HCT116 (cell line): ENCODE results near the gene NMU. TPM values are rescaled to one million over a fixed set of nuclear protein-coding genes. Genes with fewer than 3 reads are reported as not detected.

Experiments used
- ATAC-seq: fragments of 200-7000 bp; cut with Tn5 transposase; 2 replicates; pipeline ENCODE4 v1.9.1; 2020; ENCODE audit warnings: mild to moderate bottlenecking, moderate library complexity
- BruUV-seq: library from RNA; stranded (reverse); fragments of 400-500 nt; replicated peaks from 2 replicates; lab custom pipeline; 2021; lab: Mats Ljungman, UMichigan
- CTCF ChIA-PET: fragments of 300-600 bp; sonication (Branson Sonifier 250); formaldehyde crosslinking; loops from one replicate; lab custom pipeline; 2021; ENCODE audit warnings: antibody characterized with exemption; lab: Charles Lee
- POLR2A ChIA-PET: fragments of 300-600, 350-600 bp; sonication (Branson Sonifier 250); formaldehyde crosslinking; loops from one replicate; lab custom pipeline; 2021; ENCODE audit warnings: antibody characterized with exemption; lab: Charles Lee
- RAD21 ChIA-PET, 2 experiments: fragments of 300-600 bp; sonication (Branson Sonifier 250); formaldehyde crosslinking; loops; one replicate each; lab custom pipeline; 2023; ENCODE audit warnings: low total read pairs in 2 of 2; ENCODE audit not compliant: uncharacterized antibody in 2 of 2, unreplicated experiment in 2 of 2, low non-redundant PET in 1 of 2; lab: Charles Lee
- DNase-seq: peaks from one replicate; pipeline ENCODE4 v3.0.0-alpha.2; 2010; ENCODE audit warnings: low read depth, low spot score
- H2AFZ ChIP-seq: fragments of 200-600 bp; shearing (Covaris generic), sonication (generic); 2 replicates; pipeline ENCODE4 v1.6.1; 2017; ENCODE audit warnings: low read depth, mixed run types, mixed read lengths, antibody characterized with exemption, low read length; ENCODE audit not compliant: poor library complexity, severe bottlenecking
- H3K27ac ChIP-seq: 2 replicates; pipeline ENCODE4 v1.5.1; 2012; ENCODE audit warnings: low read depth, low read length
- H3K27me3 ChIP-seq: fragments of 200-600 bp; sonication (generic); 2 replicates; pipeline ENCODE4 v1.6.1; 2016; ENCODE audit warnings: mixed run types, low read length, mixed read lengths; ENCODE audit not compliant: insufficient read depth
- H3K36me3 ChIP-seq, 2 experiments: fragments of 200-500 bp in 1 of 2; fragments of 200-600 bp in 1 of 2; sonication (Bioruptor generic) in 1 of 2; sonication (generic) in 1 of 2; 2 replicates each; pipeline versions ENCODE4 v1.5.1 to v1.6.1; 2014 to 2016; ENCODE audit warnings: low read length in 2 of 2, inconsistent platforms in 1 of 2, mixed read lengths in 1 of 2, mixed run types in 1 of 2; ENCODE audit not compliant: insufficient read depth in 2 of 2, control insufficient read depth in 1 of 2
- H3K4me1 ChIP-seq, 2 experiments: fragments of 200-600 bp in 1 of 2; sonication (generic) in 1 of 2; 2 replicates each; pipeline versions ENCODE4 v1.5.1 to v1.6.1; 2012 to 2017; ENCODE audit warnings: low read length in 2 of 2, inconsistent platforms in 1 of 2, mild to moderate bottlenecking in 1 of 2, mixed read lengths in 1 of 2, mixed run types in 1 of 2, moderate library complexity in 1 of 2; ENCODE audit not compliant: insufficient read depth in 2 of 2, control insufficient read depth in 1 of 2
- H3K4me2 ChIP-seq: fragments of 200-600 bp; sonication (generic); 2 replicates; pipeline ENCODE4 v1.6.1; 2017; ENCODE audit warnings: mixed run types, low read length, mixed read lengths
- H3K4me3 ChIP-seq, 2 experiments: fragments of 200-600 bp in 1 of 2; sonication (generic) in 1 of 2; replicated peaks in 1 of 2; 2 replicates each; pipeline ENCODE4 v1.5.1; 2011 to 2016; ENCODE audit warnings: low read length in 2 of 2, control low read depth in 1 of 2, low read depth in 1 of 2, mild to moderate bottlenecking in 1 of 2, mixed read lengths in 1 of 2, mixed run types in 1 of 2
- H3K79me2 ChIP-seq: fragments of 200-600 bp; sonication (generic); 2 replicates; pipeline ENCODE4 v1.6.1; 2017; ENCODE audit warnings: mild to moderate bottlenecking, mixed run types, low read length, moderate library complexity, mixed read lengths; ENCODE audit not compliant: insufficient read depth
- H3K9ac ChIP-seq: fragments of 200-600 bp; sonication (generic); 2 replicates; pipeline ENCODE4 v1.6.1; 2016; ENCODE audit warnings: low read length, mixed read lengths
- H3K9me2 ChIP-seq: fragments of 200-600 bp; sonication (generic), shearing (Covaris generic); 2 replicates; pipeline ENCODE4 v1.6.1; 2017; ENCODE audit warnings: mixed run types, mild to moderate bottlenecking, moderate library complexity; ENCODE audit not compliant: insufficient read depth
- H3K9me3 ChIP-seq, 2 experiments: fragments of 200-500 bp in 1 of 2; fragments of 200-600 bp in 1 of 2; sonication (Bioruptor generic) in 1 of 2; sonication (generic) in 1 of 2; 2 replicates each; pipeline ENCODE4 v1.6.1; 2014 to 2017; ENCODE audit warnings: low read length in 2 of 2, mixed read lengths in 2 of 2, inconsistent platforms in 1 of 2, low read depth in 1 of 2, mild to moderate bottlenecking in 1 of 2, mixed run types in 1 of 2, moderate library complexity in 1 of 2; ENCODE audit not compliant: control insufficient read depth in 1 of 2, insufficient read depth in 1 of 2
- H4K20me1 ChIP-seq: fragments of 200-600 bp; sonication (generic), shearing (Covaris generic); 2 replicates; pipeline ENCODE4 v1.6.1; 2017; ENCODE audit warnings: mixed run types, mild to moderate bottlenecking, moderate library complexity; ENCODE audit not compliant: insufficient read depth
- ATF3 ChIP-seq: IDR thresholded peaks from 2 replicates; pipeline ENCODE4 v1.6.1; 2012
- CEBPB ChIP-seq: IDR thresholded peaks from 2 replicates; pipeline ENCODE4 v1.6.1; 2012; ENCODE audit warnings: low read depth
- JUND ChIP-seq: IDR thresholded peaks from 2 replicates; pipeline ENCODE4 v1.6.1; 2012
- POLR2AphosphoS5 ChIP-seq: IDR thresholded peaks from 2 replicates; pipeline ENCODE4 v1.6.1; 2011; ENCODE audit warnings: mild to moderate bottlenecking, low read depth, low read length, moderate library complexity
- TCF7L2 ChIP-seq: IDR thresholded peaks from 2 replicates; pipeline ENCODE4 v1.7.0; 2011; ENCODE audit warnings: borderline replicate concordance, inconsistent platforms; ENCODE audit not compliant: insufficient read depth, insufficient read length; ENCODE audit errors: extremely low read depth
- YY1 ChIP-seq: IDR thresholded peaks from 2 replicates; pipeline ENCODE4 v1.6.1; 2011; ENCODE audit warnings: low read length, low read depth, moderate library complexity, mild to moderate bottlenecking; ENCODE audit not compliant: insufficient replicate concordance; ENCODE audit errors: extremely low read depth
- ZFX ChIP-seq: fragments of 450-650 bp; IDR thresholded peaks from 2 replicates; pipeline ENCODE4 v1.6.1; 2017
- intact Hi-C: fragments of 100-400 bp; cut with micrococcal nuclease; formaldehyde crosslinking; loops from 2 replicates; pipeline ENCODE4 v1.10.0; 2022
- total RNA-seq: library from RNA; stranded (reverse); gene quantifications from one replicate; pipeline ENCODE4 v1.2.1, GENCODE V29; 2021; ENCODE audit not compliant: unreplicated experiment
- TF ChIP-seq, protein P1 (sequence below), 3 experiments: fragments of 200-600 bp in 1 of 3; sonication (generic) in 1 of 3; IDR thresholded peaks in 2 of 3; conservative IDR thresholded peaks in 1 of 3; 2 replicates each; pipeline ENCODE4 v1.5.1; 2012 to 2017; ENCODE audit warnings: low read depth in 2 of 3, low read length in 2 of 3, antibody characterized with exemption in 1 of 3, borderline replicate concordance in 1 of 3, control low read depth in 1 of 3, mild to moderate bottlenecking in 1 of 3, mixed read lengths in 1 of 3, mixed run types in 1 of 3, moderate library complexity in 1 of 3; ENCODE audit not compliant: insufficient read depth in 1 of 3
- TF ChIP-seq, protein P2 (sequence below): IDR thresholded peaks from 2 replicates; pipeline ENCODE4 v1.6.1; 2012

The NMU gene
- total RNA-seq, 1 experiment from 2014 or later, result 81.1 TPM

- Histone ChIP-seq H3K27me3 (no peaks in the 10 kb centered on the region), H2AFZ (no peak overlapping the region)
- TF ChIP-seq TCF7L2 (no peak), ATF3 (no peak), JUND (no peak), ZFX (no peak), POLR2AphosphoS5 (no peak)
- TF ChIP-seq, protein P1, sequence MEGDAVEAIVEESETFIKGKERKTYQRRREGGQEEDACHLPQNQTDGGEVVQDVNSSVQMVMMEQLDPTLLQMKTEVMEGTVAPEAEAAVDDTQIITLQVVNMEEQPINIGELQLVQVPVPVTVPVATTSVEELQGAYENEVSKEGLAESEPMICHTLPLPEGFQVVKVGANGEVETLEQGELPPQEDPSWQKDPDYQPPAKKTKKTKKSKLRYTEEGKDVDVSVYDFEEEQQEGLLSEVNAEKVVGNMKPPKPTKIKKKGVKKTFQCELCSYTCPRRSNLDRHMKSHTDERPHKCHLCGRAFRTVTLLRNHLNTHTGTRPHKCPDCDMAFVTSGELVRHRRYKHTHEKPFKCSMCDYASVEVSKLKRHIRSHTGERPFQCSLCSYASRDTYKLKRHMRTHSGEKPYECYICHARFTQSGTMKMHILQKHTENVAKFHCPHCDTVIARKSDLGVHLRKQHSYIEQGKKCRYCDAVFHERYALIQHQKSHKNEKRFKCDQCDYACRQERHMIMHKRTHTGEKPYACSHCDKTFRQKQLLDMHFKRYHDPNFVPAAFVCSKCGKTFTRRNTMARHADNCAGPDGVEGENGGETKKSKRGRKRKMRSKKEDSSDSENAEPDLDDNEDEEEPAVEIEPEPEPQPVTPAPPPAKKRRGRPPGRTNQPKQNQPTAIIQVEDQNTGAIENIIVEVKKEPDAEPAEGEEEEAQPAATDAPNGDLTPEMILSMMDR (IDR thresholded peaks at IDR 0.05 in 2 of 3, conservative IDR thresholded peaks at IDR 0.05 in 1 of 3; ENCODE audit: borderline replicate concordance in 1 of 3, insufficient read depth in 1 of 3, low read depth in 2 of 3, low read length in 2 of 3), result no peak
- TF ChIP-seq, all 23 proteins: peak for 0
- Histone ChIP-seq H4K20me1 (no peaks in the 10 kb centered on the region), H3K9me3 (no peaks in the 10 kb centered on the region), H3K27ac (no peak overlapping the region), H3K36me3 (no peaks in the 10 kb centered on the region), H3K4me1 (peaks cover 3 to 15% of the 10 kb centered on the region in 2 experiments), H3K4me3 (no peak overlapping the region), H3K9me2 (no peaks in the 10 kb centered on the region), H3K9ac (no peak overlapping the region), H3K4me2 (no peak overlapping the region), H3K79me2 (peaks cover 19% of the 10 kb centered on the region; the same call in 1 of the 2 replicates)
- ATAC-seq (no peak), DNase-seq (no peak)
- ChIA-PET RAD21 (interaction anchor here in 1 of 2 experiments (0.9 kb wide), 1 partner anchor 27 kb away, joined by 3 read pairs; no protein-coding TSS in a partner anchor), POLR2A (no interaction called here), CTCF (no interaction called here)
- intact Hi-C loops, result no loop called here
- BruUV-seq, result no TSS peak
Measured at GRCh38 chr4:55610381-55610780, 25.7 kb downstream of the NMU start.

- H3K9ac ChIP-seq, result no peak overlapping the region
- BruUV-seq, result no TSS peak
- ChIA-PET POLR2A (no interaction called here), RAD21 (interaction anchor here in 1 of 2 experiments (0.9 kb wide), 1 partner anchor 28 kb away, joined by 3 read pairs; no protein-coding TSS in a partner anchor), CTCF (no interaction called here)
- H3K79me2 ChIP-seq, result peaks cover 16% of the 10 kb centered on the region; the same call in 1 of the 2 replicates
- no peaks in the 10 kb centered on the region for H3K9me3 ChIP-seq
- H4K20me1 ChIP-seq, result no peaks in the 10 kb centered on the region
- no peak for DNase-seq
- H3K36me3 ChIP-seq, result no peaks in the 10 kb centered on the region
- H3K4me3 ChIP-seq, result no peak overlapping the region
- no peaks in the 10 kb centered on the region for H3K27me3 ChIP-seq
- no peak overlapping the region for H3K27ac ChIP-seq
- peaks cover 3 to 15% of the 10 kb centered on the region in 2 experiments for H3K4me1 ChIP-seq
- no peak overlapping the region for H2AFZ ChIP-seq
- intact Hi-C loops, result no loop called here
- peak overlapping the region; percentile 25; the same call in 1 of the 2 replicates for H3K4me2 ChIP-seq
- no peaks in the 10 kb centered on the region for H3K9me2 ChIP-seq
- peak; percentile 75 for ATAC-seq
- TF ChIP-seq CEBPB, result no peak
- TF ChIP-seq YY1, result no peak
- TF ChIP-seq, protein P2, sequence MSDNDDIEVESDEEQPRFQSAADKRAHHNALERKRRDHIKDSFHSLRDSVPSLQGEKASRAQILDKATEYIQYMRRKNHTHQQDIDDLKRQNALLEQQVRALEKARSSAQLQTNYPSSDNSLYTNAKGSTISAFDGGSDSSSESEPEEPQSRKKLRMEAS, result no peak
Measured at GRCh38 chr4:55609393-55609866, 26.7 kb downstream of the NMU start.
